Mesodermal cell (in vitro differentiated cells): ENCODE measurements around the gene MMP21.

Experiments
- H3K27ac ChIP-seq: 2 replicates; pipeline ENCODE4 v1.7.0; 2013; ENCODE audit warnings: mild to moderate bottlenecking, low read depth, low read length, moderate library complexity; ENCODE audit not compliant: severe bottlenecking
- H3K36me3 ChIP-seq: 2 replicates; pipeline ENCODE4 v1.7.1; 2013; ENCODE audit warnings: mild to moderate bottlenecking, low read length, moderate library complexity; ENCODE audit not compliant: control insufficient read depth, insufficient read depth
- H3K4me1 ChIP-seq: one replicate; pipeline ENCODE4 v1.7.1; 2013; ENCODE audit warnings: mild to moderate bottlenecking, low read length; ENCODE audit not compliant: insufficient read depth, control insufficient read depth, poor library complexity, severe bottlenecking
- H3K4me3 ChIP-seq: 2 replicates; pipeline ENCODE4 v1.7.0; 2013; ENCODE audit warnings: low read length, control low read depth, mild to moderate bottlenecking; ENCODE audit not compliant: insufficient read depth, poor library complexity, severe bottlenecking; ENCODE audit errors: extremely low read depth
- H3K9me3 ChIP-seq: 2 replicates; pipeline ENCODE4 v1.7.1; 2013; ENCODE audit warnings: mild to moderate bottlenecking, low read length, moderate library complexity; ENCODE audit not compliant: control insufficient read depth
- WGBS, 2 experiments: methylation state at CpG; one replicate each; pipeline ENCODE4 v1.1.5; 2013; ENCODE audit warnings: missing lambda C conversion rate in 2 of 2; ENCODE audit not compliant: insufficient coverage in 2 of 2; 5-methylcytosine and 5-hydroxymethylcytosine counted together

Gene MMP21

DNA sequence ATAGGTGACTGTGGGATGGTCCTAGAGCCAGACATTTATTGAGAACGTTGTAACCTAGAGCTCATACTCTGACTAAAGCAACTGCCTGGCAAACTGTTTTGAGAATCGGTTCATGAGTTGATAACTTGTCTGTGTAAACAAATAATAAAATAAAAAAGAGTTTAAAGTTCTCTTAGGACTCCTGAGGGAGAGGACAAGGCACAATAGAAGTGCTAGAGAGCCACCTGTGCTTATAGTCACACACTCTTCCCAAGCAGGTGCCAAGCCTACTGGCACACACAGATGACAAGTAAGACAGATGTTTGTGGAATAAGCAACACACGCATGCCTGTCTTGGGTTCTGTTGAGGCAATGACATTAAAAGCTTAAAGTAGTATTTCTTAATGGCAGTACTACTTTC, 48.2 kb downstream of the MMP21 start:
- 100% methylated on average over 1 of the region's 3 CpGs; no CpG with 5 or more reads in 1 of the 2 experiments for WGBS, 2 experiments
- H3K9me3 ChIP-seq = no peaks in the 10 kb centered on the region
- H3K4me1 ChIP-seq = no peaks in the 10 kb centered on the region
- peaks cover 89% of the 10 kb centered on the region for H3K36me3 ChIP-seq
- no peak overlapping the region for H3K27ac ChIP-seq
- H3K4me3 ChIP-seq = no peak overlapping the region

DNA sequence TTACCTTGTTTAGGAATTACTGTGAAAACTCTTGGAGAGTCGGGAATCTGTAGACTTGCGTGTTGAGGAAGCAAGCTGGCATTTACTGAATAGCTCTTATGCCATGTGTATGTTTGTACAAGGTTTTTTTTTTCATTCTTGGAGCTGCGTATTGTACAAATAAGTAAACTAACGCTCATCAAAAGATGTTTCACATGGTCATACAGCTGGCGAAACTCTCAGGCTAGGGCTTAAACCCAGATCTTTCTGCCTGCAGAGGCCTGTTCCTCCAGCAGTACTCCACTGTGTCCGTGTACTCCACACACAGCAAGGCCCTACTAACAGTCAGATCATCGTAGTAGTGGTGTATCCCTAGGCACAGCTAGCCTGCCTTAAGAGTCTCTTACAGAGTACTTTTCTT, 48.7 kb downstream of the MMP21 start:
- peaks cover 88% of the 10 kb centered on the region for H3K36me3 ChIP-seq
- 97% methylated on average over 5 to 6 of the region's 7 CpGs for WGBS, 2 experiments
- no peaks in the 10 kb centered on the region for H3K4me1 ChIP-seq
- no peak overlapping the region for H3K4me3 ChIP-seq
- H3K27ac ChIP-seq = no peak overlapping the region
- no peaks in the 10 kb centered on the region for H3K9me3 ChIP-seq

DNA sequence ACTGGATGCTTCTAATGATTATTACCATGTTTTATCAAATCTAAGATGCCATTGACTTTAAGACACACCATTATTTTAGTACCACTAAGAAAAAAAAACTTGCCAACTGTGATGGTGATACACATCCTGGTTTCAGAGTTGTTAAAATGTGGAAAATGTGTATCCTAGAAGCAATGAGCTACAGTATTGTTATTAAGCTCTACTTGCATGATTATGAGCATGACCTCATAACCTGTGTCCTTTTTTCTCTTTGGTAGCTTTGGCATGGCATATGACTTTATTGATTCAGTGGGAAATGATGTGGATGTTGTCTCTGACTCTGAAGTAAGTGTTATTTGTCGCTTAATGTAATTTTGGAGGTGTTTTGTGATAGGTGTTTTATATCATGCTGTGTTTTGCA, 52.8 kb downstream of the MMP21 start:
- Histone ChIP-seq H3K27ac (no peak overlapping the region), H3K4me1 (no peaks in the 10 kb centered on the region), H3K4me3 (no peak overlapping the region), H3K36me3 (peaks cover 60% of the 10 kb centered on the region), H3K9me3 (no peaks in the 10 kb centered on the region)
- WGBS, 2 experiments = 88% methylated on average over 1 of the region's 1 CpG; no CpG with 5 or more reads in 1 of the 2 experiments

DNA sequence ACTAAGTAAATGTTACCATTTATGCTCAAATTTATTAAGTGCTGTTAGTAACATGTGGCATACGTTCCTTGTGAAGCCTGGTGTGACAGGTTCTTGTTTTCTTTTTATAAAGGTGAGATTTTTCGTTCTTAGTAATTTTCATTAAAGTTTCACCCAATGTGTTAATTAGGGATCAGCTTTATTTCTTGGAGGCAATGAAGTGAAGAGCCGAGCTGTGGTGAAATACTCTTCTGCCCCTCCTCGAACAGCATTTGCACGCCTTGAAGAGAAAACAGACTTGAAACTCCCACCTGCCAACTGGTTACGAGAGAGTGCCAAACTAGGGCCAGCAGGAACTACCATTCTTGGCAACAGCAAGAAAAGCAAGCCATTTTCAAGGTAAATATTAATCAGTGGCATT, 54.6 kb downstream of the MMP21 start:
- Histone ChIP-seq H3K9me3 (no peaks in the 10 kb centered on the region), H3K4me3 (no peak overlapping the region), H3K36me3 (peaks cover 44% of the 10 kb centered on the region), H3K27ac (no peak overlapping the region), H3K4me1 (no peaks in the 10 kb centered on the region)
- 100% methylated on average over 2 to 4 of the region's 6 CpGs for WGBS, 2 experiments

DNA sequence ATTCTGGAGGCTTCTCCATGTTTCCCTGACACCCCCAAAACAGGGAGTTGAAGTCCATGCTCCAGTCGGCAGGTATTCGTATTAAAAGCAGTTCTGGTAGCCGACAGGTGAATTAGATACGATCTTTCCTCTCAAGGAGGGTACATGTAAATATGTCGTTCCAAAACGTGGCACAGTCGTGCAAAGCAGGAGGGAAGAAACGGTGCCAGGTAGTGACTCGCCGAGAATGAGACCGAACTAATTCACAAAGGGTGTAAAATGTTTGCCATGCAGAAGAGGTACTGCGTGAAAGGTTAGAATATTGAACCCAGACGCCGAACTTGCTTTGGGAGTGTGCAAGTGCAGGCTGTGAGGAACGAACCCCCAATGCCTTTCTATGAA, 55.6 kb downstream of the MMP21 start:
- peaks cover 37% of the 10 kb centered on the region for H3K36me3 ChIP-seq
- H3K27ac ChIP-seq = peak overlapping the region; percentile 87
- H3K9me3 ChIP-seq = no peaks in the 10 kb centered on the region
- WGBS, 2 experiments = 0 to 3% methylated on average over 14 to 15 of the region's 15 CpGs
- peak overlapping the region; percentile 99 for H3K4me3 ChIP-seq
- no peaks in the 10 kb centered on the region for H3K4me1 ChIP-seq

DNA sequence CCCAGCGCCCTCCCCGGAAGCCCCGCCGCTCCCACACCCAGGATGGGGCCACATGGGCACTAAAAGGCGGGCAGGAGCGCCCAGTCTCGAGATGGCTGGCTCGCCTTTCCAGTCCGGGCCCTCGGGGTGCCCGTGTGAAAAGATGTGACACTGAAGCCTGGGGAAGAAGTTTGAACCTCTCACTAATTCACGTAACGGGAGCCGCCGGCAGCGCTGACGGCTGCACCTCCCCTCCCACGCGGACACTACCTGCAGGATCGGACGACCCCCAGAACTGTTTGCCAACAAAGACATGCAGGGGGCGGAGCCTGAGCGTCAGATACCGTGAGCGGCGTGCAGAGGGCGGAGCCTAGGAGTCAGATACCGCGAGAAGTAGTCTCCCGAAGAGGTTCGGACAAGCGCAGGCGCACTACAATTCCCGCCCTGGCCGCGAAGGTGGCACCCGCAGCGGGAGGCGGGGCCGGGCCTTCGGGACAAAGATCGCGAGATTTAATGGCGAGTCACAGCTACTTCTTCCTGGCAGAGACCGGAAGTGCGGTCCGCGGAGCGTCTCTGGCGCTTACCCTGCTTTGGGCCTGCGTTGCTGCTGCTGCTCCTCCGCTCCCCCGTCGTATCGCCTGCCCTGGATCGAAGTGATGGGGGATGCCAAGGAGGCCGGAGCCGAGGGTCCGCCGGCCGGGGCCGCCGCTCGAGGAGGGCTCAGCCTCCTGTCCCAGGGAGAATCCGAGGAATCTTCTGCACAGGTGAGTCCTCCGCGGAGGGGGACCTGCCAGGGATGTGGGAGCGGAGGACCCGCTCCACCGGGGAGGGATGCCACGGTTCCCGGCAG, 56.2 kb downstream of the MMP21 start, which contains the start of gene EDRF1:
EDRF1 (plus strand) TSS at position 537 of the 829 bp plus-strand sequence; CDS start at position 636, 99 bp downstream.
- Histone ChIP-seq H3K27ac (peak within 1 kb of the TSS; percentile 87), H3K4me3 (peak within 1 kb of the TSS; percentile 99), H3K36me3 (peaks cover 31% of the 10 kb centered on the region), H3K9me3 (no peaks in the 10 kb centered on the region), H3K4me1 (no peaks in the 10 kb centered on the region)
- WGBS, 2 experiments = 0% methylated on average over 61 to 62 of the region's 72 CpGs
